HCT116 (cell line): Measurements from ENCODE around the gene ZSWIM8. TPM values are rescaled to one million over a fixed set of nuclear protein-coding genes. Genes with fewer than 3 reads are reported as not detected.
A peak's percentile ranks its signal among the peaks of the same experiment; 100 is the strongest.

Source experiments
- ATAC-seq: fragments of 200-7000 bp; cut with Tn5 transposase; 2 replicates; pipeline ENCODE4 v1.9.1; 2020; ENCODE audit warnings: mild to moderate bottlenecking, moderate library complexity
- BruUV-seq: library from RNA; stranded (reverse); fragments of 400-500 nt; replicated peaks from 2 replicates; lab custom pipeline; 2021; lab: Mats Ljungman, UMichigan
- CTCF ChIA-PET: fragments of 300-600 bp; sonication (Branson Sonifier 250); formaldehyde crosslinking; loops from one replicate; lab custom pipeline; 2021; ENCODE audit warnings: antibody characterized with exemption; lab: Charles Lee
- POLR2A ChIA-PET: fragments of 300-600, 350-600 bp; sonication (Branson Sonifier 250); formaldehyde crosslinking; loops from one replicate; lab custom pipeline; 2021; ENCODE audit warnings: antibody characterized with exemption; lab: Charles Lee
- RAD21 ChIA-PET, 2 experiments: fragments of 300-600 bp; sonication (Branson Sonifier 250); formaldehyde crosslinking; loops; one replicate each; lab custom pipeline; 2023; ENCODE audit warnings: low total read pairs in 2 of 2; ENCODE audit not compliant: uncharacterized antibody in 2 of 2, unreplicated experiment in 2 of 2, low non-redundant PET in 1 of 2; lab: Charles Lee
- DNase-seq: peaks from one replicate; pipeline ENCODE4 v3.0.0-alpha.2; 2010; ENCODE audit warnings: low read depth, low spot score
- H2AFZ ChIP-seq: fragments of 200-600 bp; shearing (Covaris generic), sonication (generic); 2 replicates; pipeline ENCODE4 v1.6.1; 2017; ENCODE audit warnings: low read depth, mixed run types, mixed read lengths, antibody characterized with exemption, low read length; ENCODE audit not compliant: poor library complexity, severe bottlenecking
- H3K27ac ChIP-seq: 2 replicates; pipeline ENCODE4 v1.5.1; 2012; ENCODE audit warnings: low read depth, low read length
- H3K27me3 ChIP-seq: fragments of 200-600 bp; sonication (generic); 2 replicates; pipeline ENCODE4 v1.6.1; 2016; ENCODE audit warnings: mixed run types, low read length, mixed read lengths; ENCODE audit not compliant: insufficient read depth
- H3K36me3 ChIP-seq, 2 experiments: fragments of 200-500 bp in 1 of 2; fragments of 200-600 bp in 1 of 2; sonication (Bioruptor generic) in 1 of 2; sonication (generic) in 1 of 2; 2 replicates each; pipeline versions ENCODE4 v1.5.1 to v1.6.1; 2014 to 2016; ENCODE audit warnings: low read length in 2 of 2, inconsistent platforms in 1 of 2, mixed read lengths in 1 of 2, mixed run types in 1 of 2; ENCODE audit not compliant: insufficient read depth in 2 of 2, control insufficient read depth in 1 of 2
- H3K4me1 ChIP-seq, 2 experiments: fragments of 200-600 bp in 1 of 2; sonication (generic) in 1 of 2; 2 replicates each; pipeline versions ENCODE4 v1.5.1 to v1.6.1; 2012 to 2017; ENCODE audit warnings: low read length in 2 of 2, inconsistent platforms in 1 of 2, mild to moderate bottlenecking in 1 of 2, mixed read lengths in 1 of 2, mixed run types in 1 of 2, moderate library complexity in 1 of 2; ENCODE audit not compliant: insufficient read depth in 2 of 2, control insufficient read depth in 1 of 2
- H3K4me2 ChIP-seq: fragments of 200-600 bp; sonication (generic); 2 replicates; pipeline ENCODE4 v1.6.1; 2017; ENCODE audit warnings: mixed run types, low read length, mixed read lengths
- H3K4me3 ChIP-seq, 2 experiments: fragments of 200-600 bp in 1 of 2; sonication (generic) in 1 of 2; replicated peaks in 1 of 2; 2 replicates each; pipeline ENCODE4 v1.5.1; 2011 to 2016; ENCODE audit warnings: low read length in 2 of 2, control low read depth in 1 of 2, low read depth in 1 of 2, mild to moderate bottlenecking in 1 of 2, mixed read lengths in 1 of 2, mixed run types in 1 of 2
- H3K79me2 ChIP-seq: fragments of 200-600 bp; sonication (generic); 2 replicates; pipeline ENCODE4 v1.6.1; 2017; ENCODE audit warnings: mild to moderate bottlenecking, mixed run types, low read length, moderate library complexity, mixed read lengths; ENCODE audit not compliant: insufficient read depth
- H3K9ac ChIP-seq: fragments of 200-600 bp; sonication (generic); 2 replicates; pipeline ENCODE4 v1.6.1; 2016; ENCODE audit warnings: low read length, mixed read lengths
- H3K9me2 ChIP-seq: fragments of 200-600 bp; sonication (generic), shearing (Covaris generic); 2 replicates; pipeline ENCODE4 v1.6.1; 2017; ENCODE audit warnings: mixed run types, mild to moderate bottlenecking, moderate library complexity; ENCODE audit not compliant: insufficient read depth
- H3K9me3 ChIP-seq, 2 experiments: fragments of 200-500 bp in 1 of 2; fragments of 200-600 bp in 1 of 2; sonication (Bioruptor generic) in 1 of 2; sonication (generic) in 1 of 2; 2 replicates each; pipeline ENCODE4 v1.6.1; 2014 to 2017; ENCODE audit warnings: low read length in 2 of 2, mixed read lengths in 2 of 2, inconsistent platforms in 1 of 2, low read depth in 1 of 2, mild to moderate bottlenecking in 1 of 2, mixed run types in 1 of 2, moderate library complexity in 1 of 2; ENCODE audit not compliant: control insufficient read depth in 1 of 2, insufficient read depth in 1 of 2
- H4K20me1 ChIP-seq: fragments of 200-600 bp; sonication (generic), shearing (Covaris generic); 2 replicates; pipeline ENCODE4 v1.6.1; 2017; ENCODE audit warnings: mixed run types, mild to moderate bottlenecking, moderate library complexity; ENCODE audit not compliant: insufficient read depth
- CTCF ChIP-seq, 3 experiments: fragments of 200-600 bp in 1 of 3; sonication (generic) in 1 of 3; IDR thresholded peaks in 2 of 3; conservative IDR thresholded peaks in 1 of 3; 2 replicates each; pipeline ENCODE4 v1.5.1; 2012 to 2017; ENCODE audit warnings: low read depth in 2 of 3, low read length in 2 of 3, antibody characterized with exemption in 1 of 3, borderline replicate concordance in 1 of 3, control low read depth in 1 of 3, mild to moderate bottlenecking in 1 of 3, mixed read lengths in 1 of 3, mixed run types in 1 of 3, moderate library complexity in 1 of 3; ENCODE audit not compliant: insufficient read depth in 1 of 3
- ELF1 ChIP-seq: IDR thresholded peaks from 2 replicates; pipeline ENCODE4 v1.6.1; 2012; ENCODE audit warnings: low read depth, borderline replicate concordance
- EZH2 ChIP-seq: fragments of 200-600 bp; sonication (generic); IDR thresholded peaks from 2 replicates; pipeline ENCODE4 v1.6.1; 2017; ENCODE audit warnings: antibody characterized with exemption, mixed run types
- EZH2phosphoT487 ChIP-seq: fragments of 200-600 bp; IDR thresholded peaks from 2 replicates; pipeline ENCODE4 v1.6.1; 2018; ENCODE audit warnings: antibody characterized with exemption, borderline replicate concordance
- POLR2A ChIP-seq: IDR thresholded peaks from 2 replicates; pipeline ENCODE4 v1.7.0; 2011; ENCODE audit warnings: borderline replicate concordance; ENCODE audit not compliant: insufficient read depth, insufficient read length; ENCODE audit errors: extremely low read depth
- RAD21 ChIP-seq: IDR thresholded peaks from 2 replicates; pipeline ENCODE4 v1.6.1; 2012; ENCODE audit warnings: low read depth, mild to moderate bottlenecking
- REST ChIP-seq: IDR thresholded peaks from 2 replicates; pipeline ENCODE4 v1.6.1; 2012; ENCODE audit warnings: low read depth
- SIN3A ChIP-seq: IDR thresholded peaks from 2 replicates; pipeline ENCODE4 v1.6.1; 2012; ENCODE audit warnings: low read depth
- SP1 ChIP-seq: IDR thresholded peaks from 2 replicates; pipeline ENCODE4 v1.6.1; 2012; ENCODE audit warnings: low read depth
- ZNF274 ChIP-seq: fragments of 200-500 bp; sonication (Bioruptor generic); IDR thresholded peaks from 2 replicates; pipeline ENCODE4 v1.6.1; 2014; ENCODE audit warnings: mild to moderate bottlenecking, low read depth, low read length, inconsistent platforms
- intact Hi-C: fragments of 100-400 bp; cut with micrococcal nuclease; formaldehyde crosslinking; loops from 2 replicates; pipeline ENCODE4 v1.10.0; 2022
- total RNA-seq: library from RNA; stranded (reverse); gene quantifications from one replicate; pipeline ENCODE4 v1.2.1, GENCODE V29; 2021; ENCODE audit not compliant: unreplicated experiment

The ZSWIM8 gene
- total RNA-seq, 1 experiment from 2014 or later, result 49.9 TPM

GRCh38 chr10:73743905-73744663 lies 41.3 kb upstream of the ZSWIM8 start, which contains the start of gene SEC24C (continued):
- no peak for TF ChIP-seq REST

GRCh38 chr10:73744664-73744975 lies 40.8 kb upstream of the ZSWIM8 start:
- no peak for TF ChIP-seq ELF1
- no peak for TF ChIP-seq EZH2
- TF ChIP-seq SIN3A, result no peak
- TF ChIP-seq EZH2phosphoT487, result no peak
- TF ChIP-seq ZNF274, result no peak
- TF ChIP-seq RAD21, result no peak
- TF ChIP-seq CTCF (IDR thresholded peaks at IDR 0.05 in 2 of 3, conservative IDR thresholded peaks at IDR 0.05 in 1 of 3; ENCODE audit: borderline replicate concordance in 1 of 3, insufficient read depth in 1 of 3, low read depth in 2 of 3, low read length in 2 of 3), result no peak
- TF ChIP-seq SP1, result no peak
- no peak for TF ChIP-seq POLR2A
- TF ChIP-seq, all 23 proteins: peak for 0
- ATAC-seq, result peak; percentile 62
- RAD21 ChIA-PET, result no interaction called here
- Histone ChIP-seq H2AFZ (no peak overlapping the region), H3K36me3 (peaks cover 0 to 5% of the 10 kb centered on the region in 2 experiments; a peak in 1 of 4 replicates), H3K4me3 (peak overlapping the region; percentile 84 to 98), H3K9me2 (no peaks in the 10 kb centered on the region), H3K27ac (peak overlapping the region; percentile 79), H3K9me3 (no peaks in the 10 kb centered on the region), H3K9ac (peak overlapping the region; percentile 91), H3K4me2 (peak overlapping the region; percentile 86), H3K27me3 (no peaks in the 10 kb centered on the region), H4K20me1 (no peaks in the 10 kb centered on the region), H3K79me2 (peaks cover 65% of the 10 kb centered on the region), H3K4me1 (peaks cover 2 to 22% of the 10 kb centered on the region in 2 experiments; a peak in 3 of 4 replicates)
- intact Hi-C loops, result loop anchor here (1.0 kb wide), 1 partner anchor 41 kb away; the partner anchor contains the start of gene ZSWIM8
- POLR2A ChIA-PET, result interaction anchor here (1.0 to 3.6 kb wide), 2 partner anchors 14 to 15 kb away, joined by 4 to 36 read pairs; no protein-coding TSS in a partner anchor
- BruUV-seq, result TSS peak; percentile 82
- CTCF ChIA-PET, result interaction anchor here (1.4 kb wide), 1 partner anchor 28 kb away, joined by 3 read pairs; a partner anchor contains a TSS
- no peak for DNase-seq
